ENCODE data around the gene CYP4F11.
"Not testable (repeated sequence)": the region's sequence is repeated elsewhere in the genome, so short reads cannot be mapped to it uniquely, and the experiment has no call there.

The CYP4F11 gene, protein sequence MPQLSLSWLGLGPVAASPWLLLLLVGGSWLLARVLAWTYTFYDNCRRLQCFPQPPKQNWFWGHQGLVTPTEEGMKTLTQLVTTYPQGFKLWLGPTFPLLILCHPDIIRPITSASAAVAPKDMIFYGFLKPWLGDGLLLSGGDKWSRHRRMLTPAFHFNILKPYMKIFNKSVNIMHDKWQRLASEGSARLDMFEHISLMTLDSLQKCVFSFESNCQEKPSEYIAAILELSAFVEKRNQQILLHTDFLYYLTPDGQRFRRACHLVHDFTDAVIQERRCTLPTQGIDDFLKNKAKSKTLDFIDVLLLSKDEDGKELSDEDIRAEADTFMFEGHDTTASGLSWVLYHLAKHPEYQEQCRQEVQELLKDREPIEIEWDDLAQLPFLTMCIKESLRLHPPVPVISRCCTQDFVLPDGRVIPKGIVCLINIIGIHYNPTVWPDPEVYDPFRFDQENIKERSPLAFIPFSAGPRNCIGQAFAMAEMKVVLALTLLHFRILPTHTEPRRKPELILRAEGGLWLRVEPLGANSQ
- 0 reads per million in 2 donors for total RNA-seq

GRCh38 chr19:15934332-15935078, at the start of gene CYP4F11:
Gene CYP4F11 (minus strand): TSS chr19:15934529. CDS start chr19:15934408, 121 bp downstream.
- DNase-seq = no peak

GRCh38 chr19:15979293-15979692, 45.0 kb upstream of the CYP4F11 start:
- DNase-seq = no peak

DNA sequence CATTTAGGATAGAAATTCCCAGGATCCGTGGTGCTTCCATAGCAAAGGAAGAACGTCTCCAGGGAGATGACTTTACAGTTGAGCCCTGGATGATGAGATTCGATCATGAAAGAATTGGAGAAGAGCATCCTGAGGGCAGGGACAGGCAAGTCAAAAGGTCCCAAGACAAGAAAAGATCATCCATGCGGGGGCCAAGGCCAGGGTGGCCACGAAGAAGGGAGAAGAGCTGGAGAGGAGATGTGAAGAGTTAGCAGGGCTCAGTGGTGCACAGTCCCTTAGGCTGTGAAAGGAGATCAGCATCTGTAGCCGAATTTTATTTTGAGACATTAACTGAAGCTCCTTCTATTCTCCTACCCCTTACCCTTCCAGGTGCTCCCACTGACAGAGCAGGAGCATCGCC, 43.4 kb upstream of the CYP4F11 start:
- DNase-seq = no peak

DNA sequence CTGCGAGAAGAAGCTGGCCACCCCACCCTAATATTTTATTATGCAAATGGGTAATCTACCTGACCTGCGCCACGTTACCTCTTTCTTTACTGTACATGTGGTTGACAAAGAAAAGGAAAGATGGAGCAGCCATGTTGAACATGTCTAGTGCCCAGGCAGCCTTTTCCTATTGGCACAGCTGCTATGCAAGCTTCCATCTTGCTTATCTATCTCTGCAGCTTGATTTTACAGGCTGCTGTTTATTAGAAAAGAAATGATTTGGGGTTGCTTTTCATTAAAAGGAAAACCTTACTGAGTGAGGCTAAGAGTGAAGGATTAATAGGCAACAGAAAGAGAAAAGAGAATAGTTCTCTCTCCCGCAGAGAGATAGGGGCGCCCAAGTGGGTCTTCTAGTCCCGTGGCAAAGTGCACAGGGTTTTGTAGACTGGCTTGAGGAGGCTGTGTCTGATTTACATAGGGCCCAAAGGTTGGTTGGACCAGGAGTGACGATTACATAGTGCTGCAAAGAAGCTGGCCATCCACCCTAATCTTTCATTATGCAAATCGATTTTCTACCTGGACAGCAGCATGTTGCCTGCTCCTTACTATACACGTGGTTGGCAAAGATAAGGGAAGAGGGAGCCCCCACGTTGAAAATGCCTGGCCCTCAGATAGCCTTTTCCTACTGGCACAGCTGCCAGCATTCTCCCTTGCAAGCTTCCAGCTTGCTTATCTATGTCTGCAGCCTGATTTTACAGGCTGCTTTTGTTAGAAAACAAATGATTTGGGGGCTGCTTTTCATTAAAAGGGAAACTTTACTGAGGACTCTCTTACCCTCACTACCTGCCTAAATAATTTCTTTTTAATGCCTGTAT, 42.7 kb upstream of the CYP4F11 start:
- no peak for DNase-seq

DNA sequence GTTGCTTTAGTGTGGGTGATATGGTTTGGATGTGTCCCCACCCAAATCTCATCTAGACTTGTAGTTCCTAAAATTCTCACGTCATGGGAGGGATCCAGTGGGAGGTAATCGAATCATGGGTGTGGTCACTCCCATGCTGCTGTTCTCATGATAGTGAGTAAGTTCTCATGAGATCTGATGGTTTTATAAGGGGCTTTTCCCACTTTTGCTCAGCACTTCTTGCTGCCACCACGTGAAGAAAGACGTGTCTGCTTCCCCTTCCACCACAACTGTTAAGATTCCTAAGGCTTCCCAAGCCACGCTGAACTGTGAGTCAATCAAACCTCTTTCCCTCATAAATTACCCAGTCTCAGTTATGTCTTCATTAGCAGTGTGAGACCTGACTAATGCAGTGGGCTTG, 40.5 kb upstream of the CYP4F11 start:
- DNase-seq = no peak

DNA sequence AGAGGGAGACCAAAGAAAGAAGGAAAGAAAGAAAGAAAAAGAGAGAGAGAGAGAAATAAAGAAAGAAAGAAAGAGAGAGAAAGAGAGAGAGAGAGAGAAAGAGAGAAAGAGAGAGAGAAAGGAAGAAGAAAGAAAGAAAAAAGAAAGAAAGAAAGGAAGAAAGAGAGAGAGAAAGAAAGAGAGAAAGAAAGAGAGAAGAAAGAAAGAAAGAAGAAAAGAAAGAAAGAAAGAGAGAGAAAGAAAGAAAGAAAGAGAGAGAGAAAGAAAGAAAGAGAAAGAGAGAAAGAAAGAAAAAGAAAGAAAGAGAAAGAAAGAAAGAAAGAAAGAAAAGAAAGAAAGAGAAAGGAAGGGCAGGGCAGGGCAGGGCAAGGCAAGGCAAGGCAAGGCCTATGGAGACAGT, 37.7 kb upstream of the CYP4F11 start:
- not testable (repeated sequence) for DNase-seq

- DNase-seq = peak in 1 of 5 experiments; percentile 33
Observed at GRCh38 chr19:15971224-15971780, 37.0 kb upstream of the CYP4F11 start.

GRCh38 chr19:15964231-15964630, 29.9 kb upstream of the CYP4F11 start:
- no peak for DNase-seq

- DNase-seq = no peak
Observed at GRCh38 chr19:15962319-15962718, 28.0 kb upstream of the CYP4F11 start.

DNA sequence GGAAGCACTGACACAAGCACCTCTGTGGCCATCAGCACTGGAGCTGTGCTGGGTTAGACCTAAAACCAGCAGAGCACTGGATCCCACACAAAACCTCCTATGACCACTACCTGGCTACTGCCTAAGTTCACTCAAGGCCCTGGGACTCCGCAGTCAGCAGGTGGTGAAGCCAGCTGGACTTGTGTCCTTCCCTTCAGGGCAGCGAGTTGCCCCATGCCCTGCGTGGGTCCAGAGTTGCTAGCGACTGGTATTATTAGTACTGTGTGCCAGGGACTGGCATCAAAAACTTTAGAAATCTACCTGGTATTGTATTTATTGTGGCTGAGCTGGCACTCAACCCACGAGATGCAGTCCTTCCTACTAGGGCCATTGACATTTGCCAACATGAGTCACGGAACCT, 20.5 kb upstream of the CYP4F11 start:
- DNase-seq = no peak

GRCh38 chr19:15948223-15949058, 14.1 kb upstream of the CYP4F11 start, which contains the start of gene OR10H4:
Gene OR10H4 (plus strand): TSS chr19:15949008. CDS start chr19:15949008, 0 bp downstream.
- no peak for DNase-seq

GRCh38 chr19:15945301-15945700, 11.0 kb upstream of the CYP4F11 start:
- no peak for DNase-seq

DNA sequence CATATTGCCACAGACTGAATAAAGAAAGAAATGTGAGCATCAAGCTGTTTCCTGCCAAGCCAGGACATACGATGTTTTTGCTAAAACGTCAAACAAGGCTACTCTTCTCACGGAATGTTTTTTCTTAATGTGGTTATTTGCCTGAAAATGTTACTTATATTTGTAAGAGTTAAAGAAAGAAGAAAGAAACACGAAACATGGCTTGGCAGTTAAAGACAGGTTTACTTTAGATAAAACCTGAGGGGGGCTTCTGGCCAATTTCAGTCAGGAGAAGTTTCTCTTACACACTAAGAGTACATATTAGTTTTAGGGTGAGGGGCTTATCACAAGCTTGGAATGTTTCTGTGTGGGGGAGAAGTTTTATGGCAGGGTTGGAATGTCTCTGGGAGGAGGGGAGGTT, 10.1 kb upstream of the CYP4F11 start:
- no peak for DNase-seq

GRCh38 chr19:15937771-15938170, 3.4 kb upstream of the CYP4F11 start:
- no peak for DNase-seq

DNA sequence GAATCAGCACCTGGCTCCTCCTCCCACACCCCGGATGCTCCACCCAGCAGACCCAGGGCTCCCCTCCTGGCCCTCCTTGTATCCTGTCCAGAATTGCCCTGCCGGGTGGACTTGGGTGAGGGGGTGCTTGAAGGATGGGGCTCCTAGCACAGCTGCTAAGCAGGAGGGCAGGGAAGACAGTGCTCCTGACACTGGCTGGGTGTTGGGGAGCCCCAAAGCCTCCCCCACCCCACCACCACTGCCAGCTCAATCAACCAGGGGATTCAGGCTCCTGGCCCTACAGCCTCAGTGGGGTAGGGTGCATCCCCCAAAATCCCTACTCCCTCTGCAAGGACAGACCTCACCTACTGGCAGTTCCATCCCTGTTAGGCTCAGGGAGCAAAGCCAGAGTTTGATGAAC, 2.6 kb upstream of the CYP4F11 start:
- DNase-seq = no peak

GRCh38 chr19:15936173-15936572, 1.8 kb upstream of the CYP4F11 start:
- DNase-seq = no peak

- DNase-seq = no peak
Observed at GRCh38 chr19:15935167-15935702, 906 bp upstream of the CYP4F11 start.

DNA sequence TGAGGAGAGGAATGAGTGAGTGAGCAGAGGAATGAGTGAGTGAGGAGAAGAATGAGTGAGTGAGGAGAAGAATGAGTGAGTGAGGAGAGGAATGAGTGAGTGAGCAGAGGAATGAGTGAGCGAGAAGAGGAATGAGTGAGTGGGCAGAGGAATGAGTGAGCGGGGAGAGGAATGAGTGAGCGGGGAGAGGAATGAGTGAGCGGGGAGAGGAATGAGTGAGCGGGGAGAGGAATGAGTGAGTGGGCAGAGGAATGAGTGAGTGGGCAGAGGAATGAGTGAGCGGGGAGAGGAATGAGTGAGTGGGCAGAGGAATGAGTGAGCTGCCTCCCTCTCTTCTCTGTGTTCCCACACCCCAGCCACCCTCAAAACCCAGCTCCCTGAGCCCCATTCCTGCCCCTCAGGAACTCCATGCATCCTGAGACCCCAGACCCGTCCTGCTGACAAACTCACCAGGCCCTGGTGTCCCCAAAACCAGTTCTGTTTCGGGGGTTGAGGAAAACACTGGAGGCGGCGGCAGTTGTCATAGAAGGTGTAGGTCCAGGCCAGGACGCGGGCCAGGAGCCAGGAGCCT, 483 bp downstream of the CYP4F11 start:
- DNase-seq = peak in 1 of 5 experiments; percentile 15

- DNase-seq = no peak
Observed at GRCh38 chr19:15928321-15928720, 6.0 kb downstream of the CYP4F11 start.

DNA sequence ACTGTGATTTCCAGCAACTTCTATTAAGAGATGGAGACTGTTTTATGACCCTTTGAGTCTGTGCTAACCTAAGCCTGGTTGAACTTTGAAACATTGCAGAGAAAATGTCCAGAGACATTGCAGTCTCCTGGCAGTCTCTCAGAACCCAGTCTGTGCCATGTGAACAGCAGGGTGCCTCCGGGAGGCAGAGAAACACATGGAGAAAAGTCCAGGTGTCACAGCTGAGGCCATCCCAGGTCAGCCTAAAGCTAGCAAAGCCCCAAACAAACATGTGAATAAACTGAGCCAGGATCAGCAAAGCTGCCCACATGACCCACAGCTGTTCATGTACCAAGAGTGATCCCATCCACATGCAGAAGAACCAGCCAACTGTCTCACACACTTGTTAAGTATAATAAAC, 7.8 kb downstream of the CYP4F11 start:
- no peak for DNase-seq

GRCh38 chr19:15923702-15924101, 10.6 kb downstream of the CYP4F11 start:
- no peak for DNase-seq

Data from T-helper 2 cell (primary cell).